Activated T-cell treated with anti-CD3 and anti-CD28 coated beads, Interleukin-2, amount 50 U/mL, for 24 hours (primary cell): Measurements from ENCODE around the gene FILIP1L.

Experiments used
- DNase-seq: peaks from one replicate; pipeline ENCODE4 v3.0.0-alpha.2; 2020
- H3K27ac Mint-ChIP-seq: 2 replicates; pipeline ENCODE4 v1.8.0; 2020; ENCODE audit warnings: mild to moderate bottlenecking, mixed read lengths
- H3K27me3 Mint-ChIP-seq: 2 replicates; pipeline ENCODE4 v1.8.0; 2020; ENCODE audit warnings: mixed read lengths
- H3K36me3 Mint-ChIP-seq: 2 replicates; pipeline ENCODE4 v1.8.0; 2020; ENCODE audit warnings: low read depth, mixed read lengths
- H3K4me1 Mint-ChIP-seq: 2 replicates; pipeline ENCODE4 v1.8.0; 2020; ENCODE audit warnings: low read depth, mixed read lengths
- H3K4me3 Mint-ChIP-seq: 2 replicates; pipeline ENCODE4 v1.8.0; 2020; ENCODE audit warnings: mild to moderate bottlenecking, moderate library complexity, mixed read lengths
- H3K9me3 Mint-ChIP-seq: 2 replicates; pipeline ENCODE4 v1.8.0; 2020; ENCODE audit warnings: mixed read lengths

Gene FILIP1L

DNA sequence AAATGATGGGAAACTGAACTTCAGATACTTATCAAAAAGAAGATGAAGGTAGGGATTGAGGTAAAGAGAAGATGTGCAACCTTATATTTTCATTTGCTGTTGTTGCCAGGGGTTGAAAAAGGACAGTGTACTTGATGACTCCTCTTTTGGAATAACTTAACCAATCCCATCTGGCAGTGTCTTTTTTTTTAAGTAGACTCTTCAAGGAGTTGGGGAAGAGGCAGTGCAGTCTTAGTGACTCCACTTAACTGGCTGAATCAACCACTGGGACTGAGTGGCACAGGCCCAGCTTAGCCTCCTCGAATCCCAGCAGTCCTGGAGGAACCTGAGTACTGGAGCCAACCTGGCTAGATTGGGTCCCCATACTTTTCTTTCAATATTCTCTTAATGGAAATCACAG lies 27.3 kb upstream of the FILIP1L start:
- Mint-ChIP-seq H3K27me3 (no peaks in the 10 kb centered on the region), H3K27ac (no peak overlapping the region), H3K4me3 (no peak overlapping the region), H3K4me1 (no peaks in the 10 kb centered on the region), H3K9me3 (peaks cover 18% of the 10 kb centered on the region), H3K36me3 (peaks cover 58% of the 10 kb centered on the region)
- no peak for DNase-seq

DNA sequence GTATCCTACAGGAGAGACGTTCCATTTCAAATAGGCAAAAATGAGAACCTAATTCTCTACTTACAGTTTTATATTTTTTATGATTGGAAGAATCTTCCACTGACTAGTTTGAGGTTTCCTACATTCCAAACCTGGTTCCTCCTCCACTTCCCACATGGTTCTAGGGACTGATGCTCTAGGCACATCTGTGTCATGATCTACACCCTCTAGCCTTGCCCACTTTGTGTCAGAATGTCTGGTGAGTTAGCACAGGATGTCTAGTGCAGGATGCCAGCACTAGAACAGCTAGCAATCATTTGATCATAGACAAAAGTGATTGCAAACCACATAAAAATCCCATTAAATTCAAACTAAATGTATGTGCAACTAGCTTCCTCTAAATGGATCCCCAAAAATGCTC lies 26.7 kb upstream of the FILIP1L start:
- H3K9me3 Mint-ChIP-seq: peaks cover 18% of the 10 kb centered on the region
- H3K4me3 Mint-ChIP-seq: no peak overlapping the region
- peaks cover 62% of the 10 kb centered on the region for H3K36me3 Mint-ChIP-seq
- H3K4me1 Mint-ChIP-seq: no peaks in the 10 kb centered on the region
- no peaks in the 10 kb centered on the region for H3K27me3 Mint-ChIP-seq
- H3K27ac Mint-ChIP-seq: no peak overlapping the region
- DNase-seq: no peak

DNA sequence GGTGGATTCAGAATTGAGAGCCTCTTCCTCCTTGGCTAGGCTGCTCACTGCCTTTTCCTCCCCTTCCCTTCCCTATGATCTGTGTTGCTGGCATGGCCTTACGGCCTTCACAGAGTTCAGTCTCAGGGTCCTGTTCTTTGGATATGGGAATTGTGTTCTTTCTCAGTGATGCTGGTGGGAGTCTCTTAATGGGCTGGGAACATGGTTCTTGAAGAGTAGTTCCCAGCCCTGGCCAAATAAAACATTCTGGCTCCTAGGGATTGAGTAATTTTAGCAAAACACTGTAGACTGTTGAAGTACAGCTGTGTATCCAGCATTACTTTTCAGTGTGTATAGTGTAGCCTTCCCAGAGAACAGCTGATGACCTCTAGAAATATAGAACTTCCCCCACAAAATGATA lies 22.6 kb upstream of the FILIP1L start:
- no peak for DNase-seq
- peaks cover 38% of the 10 kb centered on the region for H3K36me3 Mint-ChIP-seq
- no peaks in the 10 kb centered on the region for H3K4me1 Mint-ChIP-seq
- H3K9me3 Mint-ChIP-seq: peaks cover 5% of the 10 kb centered on the region
- H3K27me3 Mint-ChIP-seq: no peaks in the 10 kb centered on the region
- no peak overlapping the region for H3K4me3 Mint-ChIP-seq
- no peak overlapping the region for H3K27ac Mint-ChIP-seq

DNA sequence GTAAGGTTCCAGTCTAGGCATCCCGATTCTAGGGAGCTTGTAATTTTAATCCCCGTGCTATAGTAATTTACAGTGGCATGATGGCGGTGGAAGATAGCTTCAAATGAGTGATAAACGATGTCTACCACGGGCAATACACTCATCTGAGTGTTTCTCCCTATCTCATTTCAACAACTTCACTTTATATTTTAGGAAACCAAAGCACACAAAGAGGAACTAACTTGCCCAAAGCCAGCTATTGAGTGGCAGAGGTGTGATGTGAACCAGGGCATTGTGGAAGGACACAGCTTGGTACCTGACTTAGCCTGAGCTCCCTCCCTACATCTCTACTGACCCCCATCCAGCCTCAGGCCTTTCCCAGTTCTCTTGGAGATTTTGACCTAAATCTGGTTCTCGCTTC lies 16.9 kb upstream of the FILIP1L start:
- peaks cover 4% of the 10 kb centered on the region for H3K36me3 Mint-ChIP-seq
- H3K4me1 Mint-ChIP-seq: no peaks in the 10 kb centered on the region
- no peak overlapping the region for H3K4me3 Mint-ChIP-seq
- no peak overlapping the region for H3K27ac Mint-ChIP-seq
- H3K27me3 Mint-ChIP-seq: no peaks in the 10 kb centered on the region
- H3K9me3 Mint-ChIP-seq: no peaks in the 10 kb centered on the region
- DNase-seq: no peak

DNA sequence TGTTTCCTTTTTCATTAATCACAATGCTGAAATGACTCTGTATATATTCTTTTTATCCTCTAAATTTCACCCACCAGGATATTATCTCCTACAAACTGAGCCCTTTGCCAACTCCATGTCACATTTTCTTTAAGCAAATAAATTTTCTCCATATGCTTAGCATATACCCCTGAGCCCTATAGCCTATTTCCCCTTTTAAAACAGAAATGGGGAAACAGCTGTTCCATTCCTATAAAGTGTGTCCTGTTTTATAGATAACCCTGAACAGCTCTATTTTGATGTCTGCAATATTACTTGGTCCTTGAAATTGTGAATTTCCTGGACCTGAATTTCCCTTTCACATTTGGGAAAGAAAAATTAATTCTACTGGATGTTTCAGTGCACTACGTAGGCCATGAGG lies 15.6 kb upstream of the FILIP1L start:
- DNase-seq: no peak
- Mint-ChIP-seq H3K4me1 (no peaks in the 10 kb centered on the region), H3K27me3 (no peaks in the 10 kb centered on the region), H3K27ac (no peak overlapping the region), H3K9me3 (no peaks in the 10 kb centered on the region), H3K36me3 (peaks cover 2% of the 10 kb centered on the region), H3K4me3 (no peak overlapping the region)

DNA sequence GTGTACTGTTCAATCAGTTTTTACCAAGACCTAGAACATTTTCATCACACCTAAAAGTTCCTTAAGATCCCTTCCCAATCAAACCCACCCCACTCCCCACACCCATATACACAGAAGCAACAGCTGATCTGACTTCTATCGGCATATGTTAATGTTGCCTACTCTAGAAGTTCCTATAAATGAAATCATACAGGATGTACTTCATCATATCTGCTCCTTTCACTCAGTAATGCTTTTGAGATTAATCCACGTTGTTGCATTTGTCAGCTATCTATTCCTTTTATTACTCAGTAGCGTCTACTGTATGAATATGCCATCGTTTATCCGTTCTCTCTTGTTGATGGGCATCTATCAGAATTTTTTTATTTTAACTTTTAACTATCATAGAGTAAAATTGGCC lies 14.3 kb upstream of the FILIP1L start:
- H3K27ac Mint-ChIP-seq: no peak overlapping the region
- no peaks in the 10 kb centered on the region for H3K27me3 Mint-ChIP-seq
- H3K9me3 Mint-ChIP-seq: no peaks in the 10 kb centered on the region
- H3K4me1 Mint-ChIP-seq: no peaks in the 10 kb centered on the region
- no peak overlapping the region for H3K4me3 Mint-ChIP-seq
- H3K36me3 Mint-ChIP-seq: peaks cover 6% of the 10 kb centered on the region
- no peak for DNase-seq

DNA sequence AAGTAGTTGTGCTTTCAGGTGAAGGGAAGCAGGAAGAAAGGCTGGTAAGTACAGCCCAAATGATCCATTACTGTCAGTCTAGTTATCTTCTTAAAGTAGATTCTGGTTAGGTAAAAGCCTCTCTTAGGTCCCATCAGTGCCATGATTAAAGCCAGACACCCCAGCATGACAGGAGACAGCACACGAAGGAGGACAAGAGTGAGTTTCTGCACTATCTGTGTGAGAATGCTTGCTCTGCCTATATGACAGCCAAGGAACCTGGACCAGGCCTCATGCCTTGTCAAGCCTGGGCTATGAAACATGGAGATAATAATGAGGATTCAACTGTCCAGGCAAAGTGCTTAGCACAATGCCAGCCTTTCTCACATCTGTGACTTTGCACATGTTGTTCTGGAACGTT lies 13.5 kb upstream of the FILIP1L start:
- Mint-ChIP-seq H3K9me3 (no peaks in the 10 kb centered on the region), H3K36me3 (peaks cover 6% of the 10 kb centered on the region), H3K4me1 (no peaks in the 10 kb centered on the region), H3K27ac (no peak overlapping the region), H3K4me3 (no peak overlapping the region), H3K27me3 (no peaks in the 10 kb centered on the region)
- no peak for DNase-seq

DNA sequence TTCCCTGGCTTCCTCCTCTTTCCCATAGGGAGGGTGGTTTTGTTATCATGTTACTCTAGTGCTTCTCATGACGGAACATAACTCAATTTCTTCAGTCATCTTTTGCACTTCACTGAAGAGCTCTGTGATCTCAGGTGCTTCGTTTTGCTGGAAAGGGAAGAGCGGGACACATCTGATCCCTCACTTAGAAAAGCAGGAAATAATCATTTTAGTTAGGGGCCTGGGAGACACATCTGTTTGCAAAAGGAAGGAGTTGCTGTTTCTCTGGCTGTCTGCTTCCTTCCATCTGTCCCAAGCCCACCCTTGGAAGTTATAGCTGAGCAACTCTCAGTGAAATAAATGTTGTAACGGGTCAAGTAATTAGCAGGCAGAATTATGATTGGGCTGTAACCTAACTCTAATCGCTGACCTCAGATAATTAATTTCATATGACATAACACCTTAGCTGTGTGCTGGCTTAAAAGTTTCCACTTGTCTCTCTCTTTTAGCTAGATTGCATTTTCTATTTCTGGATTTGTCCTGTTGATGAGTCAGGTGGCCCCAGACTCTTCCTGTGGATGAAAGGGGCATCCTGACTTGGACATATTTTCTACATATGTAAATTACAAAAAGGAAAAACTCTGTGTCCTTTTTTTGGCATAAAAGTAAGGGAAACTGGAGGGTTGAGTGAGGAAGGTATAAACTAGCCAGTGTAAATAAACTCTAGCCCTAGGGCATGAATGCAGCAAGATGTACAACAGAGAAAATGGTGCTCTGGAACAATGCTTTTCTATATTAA lies 11.0 kb upstream of the FILIP1L start:
- Mint-ChIP-seq H3K4me1 (no peaks in the 10 kb centered on the region), H3K4me3 (no peak overlapping the region), H3K27ac (no peak overlapping the region), H3K36me3 (peaks cover 8% of the 10 kb centered on the region), H3K9me3 (no peaks in the 10 kb centered on the region), H3K27me3 (no peaks in the 10 kb centered on the region)
- DNase-seq: no peak

DNA sequence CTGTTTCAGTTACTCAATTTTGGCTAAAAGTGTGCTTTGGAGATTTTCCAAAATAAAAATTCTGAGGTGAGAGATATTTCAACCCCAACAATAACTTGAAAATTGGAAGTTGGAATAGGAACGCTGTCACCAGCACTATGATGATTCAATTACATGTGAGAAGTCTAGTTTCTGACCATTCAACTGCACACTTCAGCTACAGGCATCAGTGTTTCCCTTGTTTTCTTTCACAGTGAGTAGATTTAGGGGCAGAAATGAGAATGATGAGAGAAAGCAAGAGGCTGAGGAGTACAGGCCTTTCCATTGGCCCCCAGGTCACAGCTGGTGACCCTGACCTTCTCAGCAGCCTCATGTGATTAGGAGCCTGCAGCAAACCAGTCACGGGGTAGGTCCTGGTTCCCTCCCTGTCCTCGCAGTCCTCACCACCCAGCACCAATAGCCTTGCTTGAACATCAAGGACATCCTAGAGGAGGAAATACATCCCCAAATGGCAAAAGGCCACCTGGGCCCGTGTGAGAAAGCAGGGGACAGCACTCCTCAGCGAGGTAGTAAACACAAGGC lies 10.0 kb upstream of the FILIP1L start:
- peaks cover 12% of the 10 kb centered on the region for H3K36me3 Mint-ChIP-seq
- DNase-seq: no peak
- H3K4me1 Mint-ChIP-seq: no peaks in the 10 kb centered on the region

DNA sequence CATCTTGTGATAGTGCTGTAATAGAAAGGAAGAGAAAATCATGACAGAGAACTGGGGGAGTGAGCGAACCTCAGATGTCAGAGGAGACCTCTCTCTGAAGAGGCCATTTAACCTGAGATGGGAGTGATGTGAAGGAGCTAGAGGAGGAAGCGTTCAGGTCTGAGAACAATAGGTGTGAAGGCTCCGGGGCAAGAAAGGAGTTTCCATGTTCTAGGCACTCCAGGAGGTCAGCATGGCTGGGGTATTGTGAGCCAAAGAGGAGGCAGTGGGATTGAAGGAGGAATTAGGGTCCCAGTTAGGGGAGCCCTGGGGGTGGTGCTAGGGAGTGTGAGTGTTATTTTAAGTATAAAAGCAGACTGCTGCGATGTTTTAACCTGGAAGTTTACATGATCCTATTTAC lies 8.8 kb upstream of the FILIP1L start:
- no peaks in the 10 kb centered on the region for H3K27me3 Mint-ChIP-seq
- H3K9me3 Mint-ChIP-seq: peaks cover 3% of the 10 kb centered on the region
- DNase-seq: no peak
- H3K36me3 Mint-ChIP-seq: peaks cover 12% of the 10 kb centered on the region
- no peak overlapping the region for H3K27ac Mint-ChIP-seq
- H3K4me1 Mint-ChIP-seq: no peaks in the 10 kb centered on the region
- H3K4me3 Mint-ChIP-seq: no peak overlapping the region

More for the DNA sequence above, 10.0 kb upstream of the FILIP1L start:
- no peak overlapping the region for H3K27ac Mint-ChIP-seq
- H3K4me3 Mint-ChIP-seq: no peak overlapping the region
- H3K27me3 Mint-ChIP-seq: no peaks in the 10 kb centered on the region
- H3K9me3 Mint-ChIP-seq: peaks cover 3% of the 10 kb centered on the region

DNA sequence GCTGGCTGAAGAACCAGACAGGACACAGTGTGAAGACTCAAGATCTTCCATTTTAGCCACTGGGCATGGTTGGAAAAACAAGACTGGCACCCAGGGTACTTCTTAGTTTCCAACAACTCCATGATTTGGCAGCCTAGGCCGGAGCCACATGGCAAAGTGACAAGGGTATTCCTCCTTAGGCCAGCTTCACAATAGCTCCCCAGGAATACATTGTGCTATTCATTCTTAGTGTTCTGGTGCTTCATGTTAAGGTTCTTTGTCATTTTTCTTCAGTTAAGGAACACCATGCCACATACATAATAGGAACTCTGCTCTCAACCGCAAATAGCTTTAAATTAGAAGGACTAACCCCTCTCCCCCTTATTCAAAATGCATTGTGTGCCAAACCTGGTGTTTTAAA lies 8.0 kb upstream of the FILIP1L start:
- H3K4me3 Mint-ChIP-seq: no peak overlapping the region
- peaks cover 3% of the 10 kb centered on the region for H3K9me3 Mint-ChIP-seq
- H3K36me3 Mint-ChIP-seq: peaks cover 13% of the 10 kb centered on the region
- DNase-seq: no peak
- H3K27ac Mint-ChIP-seq: no peak overlapping the region
- H3K4me1 Mint-ChIP-seq: no peaks in the 10 kb centered on the region
- H3K27me3 Mint-ChIP-seq: no peaks in the 10 kb centered on the region

DNA sequence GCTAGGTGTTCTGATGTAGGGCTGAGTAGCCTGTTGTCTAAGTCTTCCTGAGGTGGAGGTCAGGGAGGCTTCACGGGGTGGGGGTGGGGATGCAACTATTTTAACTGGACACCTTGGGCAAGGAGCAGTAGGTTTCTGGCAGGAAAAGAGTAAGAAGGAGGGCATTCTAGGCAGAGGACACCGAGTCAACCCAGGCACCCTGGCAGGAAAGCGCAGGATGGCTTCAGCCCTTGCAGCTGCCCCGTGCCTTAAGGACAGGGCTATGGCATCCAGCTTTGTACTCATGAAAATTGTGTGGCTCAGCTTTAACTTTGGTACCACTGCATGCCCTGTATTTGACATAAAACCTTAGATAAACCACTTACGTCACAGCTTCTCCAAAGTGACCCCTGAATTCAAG lies 6.4 kb upstream of the FILIP1L start:
- H3K9me3 Mint-ChIP-seq: peaks cover 3% of the 10 kb centered on the region

DNA sequence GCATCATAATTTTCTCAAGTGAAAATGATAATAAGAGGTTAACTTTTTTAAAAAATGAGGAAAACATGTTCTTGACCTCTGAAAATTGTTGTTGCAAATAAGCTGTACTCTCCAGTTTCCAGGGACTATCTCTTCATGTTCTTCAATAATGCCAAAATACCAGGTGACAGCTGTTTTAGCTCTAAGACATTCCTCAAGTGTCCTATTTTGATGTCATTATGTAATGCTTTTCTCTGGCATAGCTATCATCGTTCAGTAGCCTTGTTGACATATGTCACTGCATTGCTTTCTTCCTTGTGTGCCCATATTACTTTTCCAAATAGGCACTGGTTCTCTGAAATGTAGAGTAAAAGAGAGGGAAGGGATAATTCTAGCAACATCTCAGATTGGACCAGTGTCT lies 5.7 kb upstream of the FILIP1L start:
- H3K27ac Mint-ChIP-seq: no peak overlapping the region
- H3K36me3 Mint-ChIP-seq: peaks cover 13% of the 10 kb centered on the region
- no peaks in the 10 kb centered on the region for H3K4me1 Mint-ChIP-seq
- no peaks in the 10 kb centered on the region for H3K27me3 Mint-ChIP-seq
- no peak overlapping the region for H3K4me3 Mint-ChIP-seq
- no peak for DNase-seq
- peaks cover 3% of the 10 kb centered on the region for H3K9me3 Mint-ChIP-seq

More for the DNA sequence above, 6.4 kb upstream of the FILIP1L start:
- DNase-seq: no peak
- Mint-ChIP-seq H3K4me1 (no peaks in the 10 kb centered on the region), H3K27me3 (no peaks in the 10 kb centered on the region), H3K4me3 (no peak overlapping the region), H3K36me3 (peaks cover 14% of the 10 kb centered on the region), H3K27ac (no peak overlapping the region)

DNA sequence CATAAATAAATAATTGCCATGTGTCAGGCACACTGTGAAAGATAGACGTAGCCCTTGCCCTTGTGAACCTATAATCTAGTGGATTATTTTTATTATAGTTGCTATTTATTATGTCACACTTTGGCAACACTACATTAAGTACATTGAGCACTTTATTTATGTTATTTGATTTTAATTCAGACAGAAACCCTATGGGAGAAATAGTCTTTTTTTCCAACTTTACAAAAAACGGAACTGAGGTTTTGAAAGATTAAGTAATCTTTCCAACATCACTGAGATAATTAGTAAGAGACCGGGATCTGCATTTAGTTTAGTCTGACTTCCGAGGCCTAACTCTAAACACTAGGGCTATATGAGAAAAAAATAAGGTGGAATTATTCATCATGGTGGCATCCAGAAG lies 2.8 kb upstream of the FILIP1L start:
- DNase-seq: no peak
- Mint-ChIP-seq H3K27ac (no peak overlapping the region), H3K4me1 (no peaks in the 10 kb centered on the region)

DNA sequence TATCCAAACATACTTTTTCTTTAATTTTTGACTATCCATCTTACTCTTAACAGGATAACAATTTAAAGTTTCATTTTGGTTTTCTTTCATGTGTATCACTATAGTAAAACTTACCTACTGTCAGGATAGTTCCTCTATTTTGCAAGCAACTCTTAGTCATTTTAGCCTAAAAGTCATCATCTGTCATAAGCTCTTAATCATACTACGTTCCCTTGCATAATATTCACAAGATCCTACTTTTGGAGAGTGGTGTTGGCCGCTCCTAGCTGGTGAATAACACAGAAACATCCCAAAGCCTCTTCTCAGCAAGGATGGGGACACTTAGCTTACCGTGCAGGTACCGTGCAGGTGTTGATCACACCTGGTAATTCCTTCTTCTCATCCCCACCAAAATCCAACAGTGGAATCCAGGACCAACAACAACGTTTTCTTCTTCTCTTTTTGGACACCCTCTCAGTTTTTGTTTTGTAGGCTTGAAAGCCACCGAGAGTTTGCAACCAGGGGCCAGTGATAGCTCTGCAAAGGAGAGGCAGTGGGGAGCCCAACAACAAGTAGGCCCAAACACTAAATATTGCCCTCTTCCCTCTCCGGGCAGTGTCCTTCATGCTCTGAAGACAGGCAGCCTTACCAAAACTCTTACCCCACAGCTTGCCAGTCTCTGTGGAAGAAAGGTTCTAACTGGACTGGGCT lies 433 bp downstream of the FILIP1L start:
- H3K9me3 Mint-ChIP-seq: no peaks in the 10 kb centered on the region
- H3K27ac Mint-ChIP-seq: no peak overlapping the region
- peaks cover 19% of the 10 kb centered on the region for H3K36me3 Mint-ChIP-seq
- H3K4me3 Mint-ChIP-seq: no peak overlapping the region
- DNase-seq: no peak
- no peaks in the 10 kb centered on the region for H3K27me3 Mint-ChIP-seq
- no peaks in the 10 kb centered on the region for H3K4me1 Mint-ChIP-seq

More for the DNA sequence above, 2.8 kb upstream of the FILIP1L start:
- H3K9me3 Mint-ChIP-seq: peaks cover 3% of the 10 kb centered on the region
- no peak overlapping the region for H3K4me3 Mint-ChIP-seq
- H3K36me3 Mint-ChIP-seq: peaks cover 17% of the 10 kb centered on the region
- H3K27me3 Mint-ChIP-seq: no peaks in the 10 kb centered on the region
